IPS-15b (cell line): ENCODE data around the gene NCAPH2.

Experiments used
- H3K27me3 ChIP-seq: one replicate; pipeline ENCODE4 v1.6.1; 2013; ENCODE audit warnings: low read length; ENCODE audit not compliant: control insufficient read depth, insufficient read depth
- H3K36me3 ChIP-seq: one replicate; pipeline ENCODE4 v1.6.1; 2013; ENCODE audit warnings: low read length; ENCODE audit not compliant: control insufficient read depth, insufficient read depth
- H3K4me1 ChIP-seq: one replicate; pipeline ENCODE4 v1.6.1; 2013; ENCODE audit warnings: mild to moderate bottlenecking, low read length; ENCODE audit not compliant: control insufficient read depth, insufficient read depth
- H3K4me3 ChIP-seq: one replicate; pipeline ENCODE4 v1.5.1; 2013; ENCODE audit warnings: low read depth, low read length
- H3K9ac ChIP-seq: one replicate; pipeline ENCODE4 v1.6.1; 2013; ENCODE audit warnings: low read depth, mild to moderate bottlenecking, low read length
- H3K9me3 ChIP-seq: one replicate; pipeline ENCODE4 v1.6.1; 2013; ENCODE audit warnings: mild to moderate bottlenecking, low read length; ENCODE audit not compliant: control insufficient read depth, insufficient read depth

The NCAPH2 gene

GRCh38 chr22:50467773-50468440 lies 40.1 kb upstream of the NCAPH2 start:
- no peaks in the 10 kb centered on the region for H3K27me3 ChIP-seq
- H3K36me3 ChIP-seq: peaks cover 62% of the 10 kb centered on the region
- no peak overlapping the region for H3K4me3 ChIP-seq
- H3K9ac ChIP-seq: no peak overlapping the region
- no peaks in the 10 kb centered on the region for H3K9me3 ChIP-seq
- peaks cover 8% of the 10 kb centered on the region for H3K4me1 ChIP-seq

- Histone ChIP-seq H3K4me1 (peaks cover 12% of the 10 kb centered on the region), H3K27me3 (no peaks in the 10 kb centered on the region), H3K9me3 (no peaks in the 10 kb centered on the region), H3K36me3 (peaks cover 56% of the 10 kb centered on the region), H3K4me3 (no peak overlapping the region), H3K9ac (peak overlapping the region; percentile 47)
Measured at GRCh38 chr22:50468626-50469025, 39.4 kb upstream of the NCAPH2 start.

GRCh38 chr22:50469377-50470305 lies 38.4 kb upstream of the NCAPH2 start:
- Histone ChIP-seq H3K27me3 (no peaks in the 10 kb centered on the region), H3K36me3 (peaks cover 46% of the 10 kb centered on the region), H3K9ac (peak overlapping the region; percentile 57), H3K4me3 (no peak overlapping the region), H3K4me1 (peaks cover 12% of the 10 kb centered on the region), H3K9me3 (no peaks in the 10 kb centered on the region)

- Histone ChIP-seq H3K4me1 (peaks cover 12% of the 10 kb centered on the region), H3K9me3 (no peaks in the 10 kb centered on the region), H3K9ac (peak overlapping the region; percentile 57), H3K27me3 (no peaks in the 10 kb centered on the region), H3K4me3 (no peak overlapping the region), H3K36me3 (peaks cover 37% of the 10 kb centered on the region)
Measured at GRCh38 chr22:50470491-50470890, 37.5 kb upstream of the NCAPH2 start.

- Histone ChIP-seq H3K4me1 (peaks cover 12% of the 10 kb centered on the region), H3K9ac (no peak overlapping the region), H3K4me3 (no peak overlapping the region), H3K9me3 (no peaks in the 10 kb centered on the region), H3K36me3 (peaks cover 29% of the 10 kb centered on the region), H3K27me3 (no peaks in the 10 kb centered on the region)
Measured at GRCh38 chr22:50471197-50471847, 36.7 kb upstream of the NCAPH2 start.

- Histone ChIP-seq H3K36me3 (peaks cover 23% of the 10 kb centered on the region), H3K9me3 (no peaks in the 10 kb centered on the region), H3K4me3 (no peak overlapping the region), H3K9ac (no peak overlapping the region), H3K4me1 (peaks cover 12% of the 10 kb centered on the region), H3K27me3 (no peaks in the 10 kb centered on the region)
Measured at GRCh38 chr22:50471962-50472361, 36.1 kb upstream of the NCAPH2 start.

GRCh38 chr22:50473088-50473487 lies 34.9 kb upstream of the NCAPH2 start:
- H3K4me1 ChIP-seq: peaks cover 12% of the 10 kb centered on the region
- H3K9me3 ChIP-seq: no peaks in the 10 kb centered on the region
- no peaks in the 10 kb centered on the region for H3K27me3 ChIP-seq
- H3K4me3 ChIP-seq: peak overlapping the region; percentile 60
- H3K36me3 ChIP-seq: peaks cover 15% of the 10 kb centered on the region
- H3K9ac ChIP-seq: no peak overlapping the region

GRCh38 chr22:50473855-50474671 lies 34.0 kb upstream of the NCAPH2 start:
- no peaks in the 10 kb centered on the region for H3K9me3 ChIP-seq
- peaks cover 14% of the 10 kb centered on the region for H3K36me3 ChIP-seq
- H3K27me3 ChIP-seq: no peaks in the 10 kb centered on the region
- H3K4me1 ChIP-seq: peaks cover 12% of the 10 kb centered on the region
- peak overlapping the region; percentile 60 for H3K4me3 ChIP-seq
- peak overlapping the region; percentile 41 for H3K9ac ChIP-seq

GRCh38 chr22:50474710-50475651 lies 33.0 kb upstream of the NCAPH2 start, which contains the start of gene SBF1:
Gene SBF1, minus strand, starts transcription at chr22:50475035. Its CDS starts 195 bp downstream, at chr22:50474840.
- Histone ChIP-seq H3K4me3 (peak within 1 kb of the TSS; percentile 60), H3K4me1 (peaks cover 8% of the 10 kb centered on the region), H3K9ac (peak within 1 kb of the TSS; percentile 54), H3K36me3 (peaks cover 14% of the 10 kb centered on the region), H3K27me3 (peaks cover 3% of the 10 kb centered on the region), H3K9me3 (no peaks in the 10 kb centered on the region)

- Histone ChIP-seq H3K4me3 (no peak overlapping the region), H3K27me3 (peaks cover 10% of the 10 kb centered on the region), H3K9me3 (no peaks in the 10 kb centered on the region), H3K9ac (no peak overlapping the region), H3K4me1 (peaks cover 4% of the 10 kb centered on the region), H3K36me3 (peaks cover 14% of the 10 kb centered on the region)
Measured at GRCh38 chr22:50475652-50476002, 32.4 kb upstream of the NCAPH2 start.
